NOMO-1 treated with DMSO at 0.1 percent for 48 hours (cell line): ENCODE measurements around the gene NKPD1.
A peak's percentile ranks its signal among the peaks of the same experiment; 100 is the strongest.

Experiments
- DNase-seq: peaks from one replicate; lab custom pipeline; 2025; ENCODE audit not compliant: unreplicated experiment; lab: John Stamatoyannopoulos, UW

Gene NKPD1, protein sequence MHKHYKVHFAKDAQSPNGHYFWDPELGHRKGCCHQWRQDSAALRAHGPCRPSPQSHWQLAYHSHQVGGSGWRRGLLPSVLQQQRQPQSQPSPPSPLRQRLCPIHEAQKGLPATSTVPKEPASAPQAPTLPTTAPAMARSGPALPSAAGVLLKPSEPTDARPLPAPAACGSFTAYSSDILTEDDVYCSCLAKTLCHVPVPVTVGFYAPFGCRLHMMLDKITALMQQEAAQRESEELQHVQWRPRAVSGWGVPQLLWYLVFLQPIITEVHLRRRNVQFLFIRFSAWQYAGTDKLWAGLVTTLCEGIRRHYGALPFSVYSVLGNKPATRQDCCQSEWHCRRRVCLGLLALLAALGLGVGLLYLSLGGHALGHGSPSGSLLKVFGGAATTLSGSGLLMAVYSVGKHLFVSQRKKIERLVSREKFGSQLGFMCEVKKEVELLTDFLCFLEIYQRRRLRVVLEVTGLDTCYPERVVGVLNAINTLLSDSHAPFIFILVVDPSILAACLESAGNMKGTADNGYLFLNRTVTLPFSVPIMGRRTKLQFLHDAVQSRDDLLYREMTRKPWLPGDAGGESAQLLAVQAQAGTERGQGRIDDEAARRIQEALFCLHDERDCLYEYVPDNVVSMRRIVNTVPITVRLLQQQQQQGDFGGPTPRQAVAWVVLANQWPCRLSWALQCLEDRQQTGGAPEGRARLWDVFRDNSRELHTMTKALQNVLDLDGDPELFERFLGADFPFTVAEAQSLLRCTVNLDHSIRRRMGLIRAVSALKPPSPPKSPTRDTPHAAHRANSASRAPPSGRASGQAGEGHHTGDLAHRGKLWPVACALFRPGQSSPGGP

DNA sequence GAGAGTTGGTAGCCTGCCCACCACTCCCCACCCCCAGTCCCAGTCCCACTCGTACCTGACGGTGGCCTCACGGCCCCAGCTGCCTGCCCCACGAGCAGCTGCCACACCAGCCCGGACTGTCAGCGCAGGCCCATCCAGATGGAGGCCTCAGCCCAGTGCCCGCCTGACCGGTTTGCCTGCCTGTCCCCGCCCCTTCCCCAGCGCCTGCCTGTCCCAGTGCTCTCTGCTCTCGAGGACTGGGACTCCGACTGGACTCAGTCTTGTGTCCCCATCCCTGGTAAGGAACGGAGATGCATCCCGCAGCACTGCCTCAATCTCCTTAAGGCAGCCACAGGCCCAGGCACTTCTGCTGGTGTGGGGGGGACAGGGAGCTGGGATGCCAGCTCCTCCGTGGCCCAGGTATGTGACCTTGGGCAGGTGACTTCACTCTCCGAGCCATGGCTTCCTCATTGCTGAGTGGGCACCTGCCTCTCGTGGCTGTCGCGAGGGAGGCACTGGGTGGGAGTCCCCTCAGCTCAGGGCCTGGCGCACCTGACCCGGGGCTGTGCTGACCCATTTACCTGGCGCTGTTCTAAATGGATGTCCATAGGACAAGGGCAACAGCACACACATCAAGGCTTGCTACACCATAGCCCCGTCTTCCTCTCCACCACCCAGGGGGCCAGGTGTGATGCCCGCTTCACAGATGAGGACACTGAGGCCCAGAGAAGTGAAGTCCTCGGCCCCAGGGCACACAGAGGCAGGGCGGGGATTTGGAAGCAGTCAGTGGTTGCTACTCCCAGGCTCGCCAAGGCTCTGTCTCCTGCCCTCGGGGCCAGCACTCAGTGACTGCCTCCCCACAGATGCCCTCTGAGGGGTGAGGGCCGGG, at the start of gene NKPD1:
Gene NKPD1 (minus strand): TSS at position 113 of the 868 bp plus-strand sequence. CDS start 832 bp downstream, outside the sequence.
- DNase-seq: no peak

DNA sequence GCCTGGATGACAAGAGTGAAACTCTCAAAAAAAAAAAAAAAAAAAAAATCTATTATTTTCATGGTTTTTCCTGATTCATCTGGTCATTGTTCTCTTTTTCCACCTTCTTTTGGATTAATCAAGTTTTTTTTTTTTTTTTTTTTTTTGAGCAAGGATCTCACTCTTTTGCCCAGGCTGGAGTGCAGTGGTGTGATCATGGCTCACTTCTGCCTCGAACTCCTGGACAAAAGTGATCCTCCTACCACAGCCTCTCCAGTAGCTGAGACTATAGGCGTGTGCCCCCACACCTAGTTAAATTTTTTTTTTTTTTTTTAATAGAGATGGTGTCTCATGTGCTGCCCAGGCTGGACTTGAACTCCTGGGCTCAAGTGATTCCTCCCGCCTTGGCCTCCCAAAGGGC, 45.5 kb upstream of the NKPD1 start:
- no peak for DNase-seq

DNA sequence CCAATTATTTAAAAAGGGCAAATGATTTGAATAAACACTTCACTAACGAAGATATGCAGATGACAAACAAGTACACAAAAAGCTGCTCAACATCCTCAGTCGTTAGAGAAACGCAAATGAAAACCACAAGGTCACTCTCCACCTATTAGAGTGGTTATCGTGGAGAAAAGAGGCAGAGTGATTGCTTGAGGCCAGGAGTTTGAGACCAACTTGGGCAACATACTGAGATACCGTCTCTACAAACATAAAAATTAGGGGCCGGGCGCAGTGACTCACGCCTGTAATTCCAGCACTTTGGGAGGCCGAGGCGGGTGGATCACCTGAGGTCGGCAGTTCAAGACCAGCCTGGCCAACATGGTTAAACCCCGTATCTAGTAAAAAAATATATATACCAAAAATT, 45.0 kb upstream of the NKPD1 start:
- DNase-seq: no peak

DNA sequence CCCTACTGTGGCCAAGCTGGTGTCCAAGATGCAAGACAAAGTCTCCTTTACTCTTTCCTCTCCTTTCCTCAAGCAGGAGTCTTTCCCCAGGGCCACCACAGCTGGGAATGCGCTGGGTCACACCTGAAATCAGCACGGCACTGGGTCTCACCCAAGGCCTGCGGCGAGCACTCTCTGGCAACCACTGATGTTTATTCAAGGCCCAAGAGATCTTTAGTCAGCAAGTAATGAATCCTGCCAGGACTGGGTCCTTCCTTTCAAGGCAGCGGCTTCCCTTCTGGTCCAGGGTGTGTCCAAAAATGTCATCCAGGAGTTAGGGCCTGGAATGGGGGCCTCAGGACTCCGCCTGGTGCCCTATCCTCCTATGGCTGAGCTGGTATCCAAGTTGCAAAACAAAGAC, 41.9 kb upstream of the NKPD1 start:
- no peak for DNase-seq

DNA sequence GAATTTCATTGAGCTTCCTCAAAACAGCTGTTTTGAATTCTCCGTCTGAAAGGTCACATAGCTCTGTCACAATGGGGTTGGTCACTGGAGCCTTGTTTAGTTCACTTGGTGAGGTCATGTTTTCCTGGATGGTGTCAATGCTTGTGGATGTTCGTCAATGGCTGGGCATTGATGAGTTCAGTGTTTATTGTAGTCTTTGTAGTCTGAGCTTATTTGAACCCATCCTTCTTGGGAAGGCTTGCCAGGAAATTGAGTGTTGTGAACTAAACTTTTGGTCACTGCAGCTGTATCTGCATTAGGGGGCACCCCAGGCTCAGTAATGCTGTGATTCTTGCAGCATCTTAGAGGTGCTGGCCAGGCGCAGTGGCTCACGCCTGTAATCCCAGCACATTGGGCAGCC, 39.8 kb upstream of the NKPD1 start:
- DNase-seq: no peak

DNA sequence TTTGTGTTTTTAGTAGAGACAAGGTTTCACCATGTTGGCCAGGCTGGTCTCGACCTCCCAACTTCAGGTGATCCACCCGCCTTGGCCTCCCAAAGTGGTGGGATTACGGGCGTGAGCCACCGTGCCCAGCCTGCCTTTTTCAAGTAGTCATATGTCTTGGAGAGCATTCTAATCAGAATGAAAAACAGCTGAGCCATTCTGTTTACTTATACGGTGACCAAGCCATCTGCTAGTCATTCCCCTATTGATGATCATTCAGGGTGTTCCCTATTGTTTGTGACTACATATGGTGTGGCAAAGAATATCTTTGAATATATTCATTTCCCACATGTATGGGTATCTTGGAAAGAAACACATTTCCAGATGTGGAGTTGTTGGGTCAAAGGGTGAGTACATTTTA, 35.0 kb upstream of the NKPD1 start:
- no peak for DNase-seq

DNA sequence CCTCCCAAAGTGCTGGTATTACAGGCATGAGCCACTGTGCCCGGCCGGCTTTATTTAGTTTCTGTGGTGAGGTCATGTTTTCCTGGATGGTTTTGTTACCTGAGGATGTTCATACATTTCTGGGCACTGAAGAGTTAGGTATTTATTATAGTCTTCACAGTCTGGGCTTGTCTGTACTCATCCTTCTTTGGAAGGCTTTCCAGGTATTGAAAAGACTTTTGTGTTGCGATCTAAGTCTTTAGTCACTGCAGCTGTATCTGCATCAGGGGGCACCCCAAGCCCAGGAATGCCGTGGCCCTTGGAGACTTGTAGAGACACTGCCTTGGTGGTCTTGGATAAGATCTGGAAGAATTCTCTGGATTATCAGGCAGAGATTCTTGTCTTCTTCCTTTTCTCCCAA, 30.6 kb upstream of the NKPD1 start:
- DNase-seq: no peak

DNA sequence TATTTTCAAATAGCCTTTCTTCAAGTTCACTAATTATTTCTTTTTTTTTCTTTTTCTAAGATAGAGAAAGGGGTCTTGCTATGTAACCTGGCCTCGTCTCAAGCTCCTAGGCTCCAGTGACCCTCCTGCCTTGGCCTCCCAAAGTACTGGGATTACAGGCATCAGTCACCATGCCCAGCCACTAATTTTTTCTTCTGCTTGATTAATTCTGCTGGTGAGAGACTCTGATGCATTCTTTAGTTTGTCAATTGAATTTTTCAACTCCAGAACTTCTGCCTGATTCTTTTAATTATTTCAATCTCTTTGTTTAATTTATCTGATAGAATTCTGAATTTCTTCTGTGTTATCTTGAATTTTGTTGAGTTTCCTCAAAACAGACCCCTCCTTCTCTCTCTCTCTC, 29.2 kb upstream of the NKPD1 start:
- DNase-seq: no peak

DNA sequence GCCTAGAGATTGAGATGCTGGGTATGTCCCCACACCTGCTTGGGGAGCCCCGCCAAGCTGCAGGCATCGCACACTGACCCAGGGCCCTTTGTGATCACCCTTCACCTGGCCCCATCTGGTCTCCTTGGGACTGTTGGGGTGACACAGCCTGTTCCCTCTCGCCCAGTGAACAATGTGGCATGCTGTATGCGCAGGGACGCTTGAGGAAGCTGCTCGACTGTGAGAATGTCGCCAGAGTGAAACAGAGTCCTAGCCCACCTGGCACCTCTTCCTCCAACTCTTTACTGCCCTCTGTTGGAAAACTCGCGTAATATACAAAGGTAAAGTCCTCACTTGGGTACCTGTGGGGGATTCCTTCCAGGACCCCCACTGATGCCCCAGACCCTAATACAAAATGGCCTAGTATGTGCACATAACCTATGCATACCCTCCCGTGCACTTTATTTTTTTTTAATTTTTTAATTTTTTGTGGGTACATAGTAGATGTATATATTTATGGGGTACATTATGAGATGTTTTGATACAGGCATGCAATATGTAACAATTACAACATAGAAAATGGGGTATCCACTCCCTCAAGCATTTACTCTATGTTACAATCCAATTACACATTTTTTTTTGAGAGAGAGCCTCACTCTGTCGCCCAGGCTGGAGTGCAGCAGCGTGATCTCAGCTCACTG, 26.8 kb upstream of the NKPD1 start:
- peak; percentile 42 for DNase-seq

DNA sequence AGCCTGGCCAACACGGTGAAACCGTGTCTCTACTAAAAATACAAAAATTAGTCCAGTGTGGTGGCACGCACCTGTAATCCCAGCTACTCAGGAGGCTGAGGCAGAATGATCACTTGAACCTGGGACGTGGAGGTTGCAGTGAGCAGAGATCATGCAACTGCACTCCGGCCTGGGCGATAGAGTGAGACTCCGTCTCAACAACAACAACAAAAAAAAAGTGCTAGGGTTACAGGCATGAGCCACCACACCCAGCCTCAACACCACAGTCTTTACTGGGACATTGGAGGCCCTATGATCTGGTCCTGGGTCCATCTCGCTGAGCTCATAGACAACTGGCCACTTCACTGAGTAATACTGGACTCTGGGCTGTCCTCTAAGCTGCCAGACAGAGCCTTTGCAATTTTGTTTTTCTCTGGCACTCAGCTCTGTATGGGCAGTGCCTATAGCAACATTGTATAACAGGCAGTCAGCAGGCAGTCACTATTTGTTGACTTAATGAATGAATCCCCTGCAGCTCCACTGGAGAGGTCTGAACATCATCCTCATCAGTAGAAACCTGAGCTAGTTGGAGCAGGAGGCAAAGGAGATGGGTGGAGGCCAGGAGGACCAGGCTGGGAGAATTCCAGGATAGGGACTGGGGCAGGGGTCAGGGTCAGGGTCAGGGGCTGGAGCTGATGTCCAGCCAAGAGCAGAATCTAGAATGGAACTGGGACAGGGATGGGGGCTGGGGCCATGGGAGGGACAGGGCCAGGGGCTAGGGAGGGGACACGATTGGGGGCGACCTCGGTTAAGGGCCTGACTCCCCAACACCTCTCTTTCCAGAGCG, 25.9 kb upstream of the NKPD1 start:
- no peak for DNase-seq

DNA sequence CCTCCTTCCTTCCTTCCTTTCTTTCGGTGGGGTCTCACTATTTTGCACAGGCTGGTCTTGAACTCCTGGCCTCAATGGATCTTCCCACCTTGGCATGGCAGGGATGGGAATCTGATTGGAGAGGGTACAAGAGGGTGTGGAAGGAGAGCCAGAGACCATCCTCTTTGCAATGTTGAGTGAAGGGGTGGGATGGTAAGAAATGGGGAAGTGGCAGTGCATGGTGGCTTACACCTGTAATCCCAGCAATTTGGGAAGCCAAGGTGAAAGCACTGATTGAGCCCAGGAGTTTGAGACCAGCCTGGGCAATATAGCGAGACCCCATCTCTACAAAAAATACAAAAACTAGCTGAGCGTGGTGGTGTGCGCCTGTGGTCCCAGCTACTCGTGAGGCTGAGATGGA, 23.3 kb upstream of the NKPD1 start:
- no peak for DNase-seq

DNA sequence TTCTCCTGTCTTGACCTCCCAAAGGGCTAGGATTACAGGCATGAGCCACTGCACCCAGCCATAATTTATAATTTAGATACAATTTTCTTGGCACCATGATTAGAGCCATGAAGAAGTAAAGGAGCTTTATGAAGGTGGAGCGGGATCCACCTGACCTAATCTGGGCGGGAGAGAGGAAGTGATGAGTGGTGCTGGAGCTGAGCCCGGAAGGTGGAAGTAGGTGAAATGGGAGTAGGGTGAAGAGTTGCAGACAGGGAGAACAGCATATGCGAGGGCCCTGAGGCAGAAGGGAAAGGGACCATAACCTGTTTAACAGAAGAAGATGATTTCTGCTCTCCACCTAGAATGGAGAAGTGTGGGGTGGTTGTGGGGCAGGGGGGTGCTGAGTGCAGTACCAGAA, 22.0 kb upstream of the NKPD1 start:
- no peak for DNase-seq

DNA sequence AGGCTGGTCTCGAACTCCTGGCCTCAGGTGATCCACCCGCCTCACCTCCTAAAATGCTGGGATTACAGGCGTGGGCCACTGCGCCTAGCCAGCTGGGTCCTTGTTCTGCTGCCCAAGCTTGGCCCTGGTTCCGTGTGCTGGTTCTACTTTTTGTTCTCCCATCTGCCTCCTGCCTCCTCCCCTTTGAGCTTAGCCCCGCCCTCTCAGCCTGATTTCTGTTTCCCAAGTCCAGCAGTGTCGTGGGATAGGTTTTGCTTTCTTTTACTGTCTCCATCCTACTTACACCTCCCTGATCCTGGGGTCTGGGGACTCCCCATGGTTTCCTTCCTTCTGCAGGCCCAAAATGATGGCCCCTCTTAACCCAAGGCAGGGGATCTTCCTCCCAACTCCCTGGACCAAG, 20.2 kb upstream of the NKPD1 start:
- DNase-seq: no peak

DNA sequence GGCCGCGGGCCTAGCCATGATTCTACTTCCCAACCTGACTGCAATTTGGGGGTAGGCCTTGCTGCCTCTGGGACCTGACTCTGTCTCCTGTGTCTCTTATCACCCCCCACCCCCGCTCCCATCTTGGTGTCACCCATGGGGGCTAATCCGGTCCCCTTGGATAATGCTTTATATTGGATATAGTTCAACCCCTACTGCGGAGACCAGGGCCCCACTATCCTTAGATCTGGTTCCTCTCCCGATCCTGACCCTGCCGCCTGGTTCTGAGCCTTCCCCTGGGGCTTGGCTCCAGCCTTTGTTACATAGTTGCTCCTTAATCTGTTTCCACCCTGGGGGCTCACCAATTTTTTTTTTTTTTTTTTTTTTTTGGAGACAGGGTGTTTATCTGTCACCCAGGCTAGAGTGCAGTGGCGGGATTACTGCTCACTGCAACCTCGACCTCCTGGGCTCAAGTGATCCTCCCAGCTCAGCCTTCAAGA, 19.1 kb upstream of the NKPD1 start:
- DNase-seq: no peak

DNA sequence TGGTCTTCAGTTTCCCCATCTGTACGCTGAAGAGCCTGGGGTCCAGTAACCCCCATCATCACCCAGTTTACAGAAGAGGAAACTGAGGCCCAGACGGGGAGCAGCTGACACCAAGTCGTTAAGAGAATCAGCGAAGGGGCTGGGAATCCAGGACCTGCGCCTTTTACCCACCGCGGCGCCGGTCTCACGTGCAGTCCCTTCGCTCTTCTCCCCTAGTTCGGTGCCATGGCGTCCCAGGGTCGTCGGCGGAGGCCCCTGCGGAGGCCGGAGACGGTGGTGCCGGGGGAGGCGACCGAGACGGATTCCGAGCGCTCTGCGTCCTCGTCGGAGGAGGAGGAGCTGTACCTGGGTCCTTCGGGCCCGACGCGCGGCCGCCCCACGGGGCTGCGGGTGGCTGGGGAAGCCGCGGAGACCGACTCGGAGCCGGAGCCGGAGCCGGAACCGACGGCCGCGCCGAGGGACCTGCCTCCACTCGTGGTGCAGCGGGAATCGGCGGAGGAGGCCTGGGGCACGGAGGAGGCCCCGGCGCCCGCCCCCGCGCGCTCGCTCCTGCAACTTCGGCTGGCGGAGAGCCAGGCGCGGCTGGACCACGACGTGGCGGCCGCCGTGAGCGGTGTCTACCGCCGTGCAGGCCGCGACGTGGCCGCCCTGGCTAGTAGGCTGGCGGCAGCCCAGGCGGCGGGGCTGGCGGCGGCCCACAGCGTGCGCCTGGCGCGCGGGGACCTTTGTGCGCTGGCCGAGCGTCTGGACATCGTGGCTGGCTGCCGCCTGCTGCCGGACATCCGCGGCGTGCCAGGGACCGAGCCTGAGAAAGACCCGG, 18.5 kb upstream of the NKPD1 start:
- DNase-seq: no peak

DNA sequence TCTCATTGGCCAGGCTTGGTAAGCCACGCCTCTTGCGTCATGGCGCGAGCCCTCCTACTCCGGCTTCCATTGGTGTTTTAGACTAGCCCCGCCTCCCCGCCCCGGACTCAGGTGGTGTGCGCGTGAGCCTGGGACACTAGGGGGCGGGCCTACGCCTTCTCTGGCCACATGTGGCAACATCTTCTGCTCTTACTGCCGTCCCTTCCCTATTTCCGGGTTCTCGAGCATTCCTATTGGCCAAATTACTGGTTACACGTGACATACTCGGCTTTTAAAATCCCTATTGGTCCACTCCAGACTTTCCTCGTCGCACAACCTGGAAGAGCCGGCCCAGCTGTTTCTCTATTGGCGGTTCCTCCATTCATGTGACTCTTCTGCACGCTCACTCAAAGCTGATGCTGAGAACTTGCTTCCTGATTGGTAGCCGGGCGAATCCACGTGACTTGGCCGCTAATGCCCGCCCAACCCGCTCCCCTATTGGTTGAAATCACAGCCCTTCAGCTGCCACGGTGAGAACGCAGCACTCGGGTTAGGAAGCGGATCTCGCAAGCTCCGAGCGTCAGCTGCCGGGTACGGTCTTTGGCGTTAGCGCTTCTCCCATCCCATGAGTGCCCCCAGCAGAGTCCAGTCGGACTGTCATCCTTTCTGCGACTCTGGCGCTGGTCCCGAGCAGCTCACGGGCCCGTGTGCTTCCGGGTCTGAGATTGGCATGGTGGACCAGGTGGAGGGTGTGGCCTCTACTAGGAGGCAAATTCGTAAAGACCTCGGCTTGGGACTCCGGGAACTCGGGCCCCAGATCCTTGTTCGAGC, 17.7 kb upstream of the NKPD1 start, which contains the start of gene BLOC1S3:
Gene BLOC1S3 (plus strand): TSS at position 523 of the 810 bp plus-strand sequence. CDS start 513 bp downstream, outside the sequence.
- DNase-seq: peak; percentile 100

DNA sequence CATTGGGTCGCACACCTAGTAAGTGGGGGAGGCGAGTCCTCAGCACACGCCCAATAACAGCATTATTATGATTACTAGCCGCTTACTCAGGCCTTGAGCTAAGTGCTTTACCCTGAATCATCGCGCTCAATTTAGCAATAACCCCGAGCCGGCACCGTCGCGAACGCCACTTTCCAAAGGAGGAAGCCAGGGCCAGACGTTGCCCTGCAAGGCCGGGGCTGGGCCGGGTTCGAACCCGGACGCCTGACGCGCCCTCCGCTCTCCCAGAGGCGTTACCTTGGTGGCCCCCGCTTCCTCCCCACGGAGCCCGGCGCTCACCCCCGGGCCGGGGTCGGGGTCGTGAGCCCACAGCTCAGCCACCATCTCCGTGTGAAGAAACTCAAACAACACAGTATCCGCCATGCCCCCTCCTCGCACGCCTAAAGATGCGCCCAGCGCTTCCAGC, 17.1 kb upstream of the NKPD1 start, which contains the start of gene TRAPPC6A:
Gene TRAPPC6A (minus strand): TSS at position 421 of the 445 bp plus-strand sequence. CDS start 19 bp downstream, at position 402.
- DNase-seq: peak; percentile 81
